ENCODE data around the gene PPM1J.

- TF ChIP-seq CTCF (conservative IDR thresholded peaks at IDR 0.05; ENCODE audit: low read depth, low read length) (no peak), EZH2 (IDR thresholded peaks at IDR 0.05; ENCODE audit: low read length, unreplicated experiment) (no peak), EZH2phosphoT487 (IDR thresholded peaks at IDR 0.05; ENCODE audit: borderline replicate concordance, low read length) (no peak)
Observed at GRCh38 chr1:112721966-112722524, 6.9 kb upstream of the PPM1J start.
